ENCODE data around the gene ANKRD27. TPM values are rescaled to one million over a fixed set of nuclear protein-coding genes. Genes with fewer than 3 reads are reported as not detected.
"Not testable (repeated sequence)": the region's sequence is repeated elsewhere in the genome, so short reads cannot be mapped to it uniquely, and the experiment has no call there.

ANKRD27 gene
- total and polyA plus RNA-seq, 11 donors = 5.8 to 47.5 (median 17.9) TPM

DNA sequence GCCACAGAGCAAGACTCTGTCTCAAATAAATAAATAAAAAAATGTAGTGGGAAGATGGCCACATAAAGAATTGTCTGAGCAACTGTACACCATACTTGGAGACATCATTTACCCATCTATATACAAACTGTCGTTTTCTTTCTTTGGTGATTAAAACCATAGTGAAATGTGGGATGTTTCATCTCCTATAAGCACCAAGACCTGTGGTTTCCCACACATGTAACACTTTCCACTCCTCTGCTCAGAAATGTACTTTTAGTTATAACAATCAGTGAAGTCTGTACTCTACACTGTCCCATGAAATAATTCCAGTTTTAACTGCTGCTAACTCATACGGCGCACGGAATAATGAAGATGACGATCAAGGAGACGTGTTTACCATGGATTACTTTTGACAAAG lies 75.7 kb downstream of the ANKRD27 start:
- intact Hi-C loops (cut with DNase I) = loop anchor here in 3 of 10 donors (2.0 to 10.0 kb wide), 3 partner anchors 18 to 516 kb away; partner anchors contain the start of genes NUDT19 (in 1 of the 3) and PDCD5 (in 1 of the 3)
- H3K27ac ChIP-seq = no peak overlapping the region
- DNase-seq = no peak
- whole genome bisulfite sequencing, 4 donors = 88 to 90% (median 89%) methylated on average over 6 of the region's 6 CpGs
- no peaks in the 10 kb centered on the region for H3K27me3 ChIP-seq
- H3K4me1 ChIP-seq = no peaks in the 10 kb centered on the region
- no peak overlapping the region for H3K4me3 ChIP-seq
- TF ChIP-seq, protein P1, sequence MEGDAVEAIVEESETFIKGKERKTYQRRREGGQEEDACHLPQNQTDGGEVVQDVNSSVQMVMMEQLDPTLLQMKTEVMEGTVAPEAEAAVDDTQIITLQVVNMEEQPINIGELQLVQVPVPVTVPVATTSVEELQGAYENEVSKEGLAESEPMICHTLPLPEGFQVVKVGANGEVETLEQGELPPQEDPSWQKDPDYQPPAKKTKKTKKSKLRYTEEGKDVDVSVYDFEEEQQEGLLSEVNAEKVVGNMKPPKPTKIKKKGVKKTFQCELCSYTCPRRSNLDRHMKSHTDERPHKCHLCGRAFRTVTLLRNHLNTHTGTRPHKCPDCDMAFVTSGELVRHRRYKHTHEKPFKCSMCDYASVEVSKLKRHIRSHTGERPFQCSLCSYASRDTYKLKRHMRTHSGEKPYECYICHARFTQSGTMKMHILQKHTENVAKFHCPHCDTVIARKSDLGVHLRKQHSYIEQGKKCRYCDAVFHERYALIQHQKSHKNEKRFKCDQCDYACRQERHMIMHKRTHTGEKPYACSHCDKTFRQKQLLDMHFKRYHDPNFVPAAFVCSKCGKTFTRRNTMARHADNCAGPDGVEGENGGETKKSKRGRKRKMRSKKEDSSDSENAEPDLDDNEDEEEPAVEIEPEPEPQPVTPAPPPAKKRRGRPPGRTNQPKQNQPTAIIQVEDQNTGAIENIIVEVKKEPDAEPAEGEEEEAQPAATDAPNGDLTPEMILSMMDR (IDR thresholded peaks at IDR 0.05) = no peak
- TF ChIP-seq POLR2A (IDR thresholded peaks at IDR 0.05) = no peak
- peaks cover 6 to 100% (median 96%) of the 10 kb centered on the region in 9 donors for H3K36me3 ChIP-seq
- no peaks in the 10 kb centered on the region for H3K9me3 ChIP-seq
- no peak for ATAC-seq

- Histone ChIP-seq H3K4me3 (no peak overlapping the region), H3K4me1 (no peaks in the 10 kb centered on the region), H3K27me3 (no peaks in the 10 kb centered on the region), H3K36me3 (peaks cover 3 to 100% (median 94%) of the 10 kb centered on the region in 9 donors), H3K9me3 (no peaks in the 10 kb centered on the region), H3K27ac (no peak overlapping the region)
- intact Hi-C loops (cut with DNase I) = loop anchor here in 3 of 10 donors (2.0 to 10.0 kb wide), 3 partner anchors 17 to 517 kb away; partner anchors contain the start of genes NUDT19 (in 1 of the 3) and PDCD5 (in 1 of the 3)
- ATAC-seq (no peak), DNase-seq (no peak)
- TF ChIP-seq, protein P1 (IDR thresholded peaks at IDR 0.05) = no peak
- TF ChIP-seq POLR2A (IDR thresholded peaks at IDR 0.05) = no peak
- 90 to 95% (median 94%) methylated on average over 10 to 11 of the region's 11 CpGs for WGBS, 4 donors
Measured at GRCh38 chr19:32598022-32598421, 77.0 kb downstream of the ANKRD27 start.

DNA sequence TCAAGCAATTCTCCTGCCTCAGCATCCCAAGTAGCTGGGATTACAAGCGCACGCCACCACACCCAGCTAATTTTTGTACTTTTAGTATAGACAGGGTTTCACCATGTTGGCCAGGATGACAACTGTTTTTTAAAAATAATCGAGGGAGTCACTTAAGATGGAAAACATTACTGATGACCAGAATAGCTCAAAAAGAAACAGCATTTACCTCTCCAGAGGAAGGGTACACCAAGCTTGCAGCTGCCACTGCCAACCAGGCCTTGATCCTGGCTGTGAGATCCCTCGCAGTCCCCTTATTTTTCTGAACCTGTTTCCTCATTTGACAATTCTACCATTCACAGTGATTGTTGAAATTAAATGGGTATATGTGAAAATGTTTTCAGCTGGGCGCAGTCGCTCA lies 79.5 kb downstream of the ANKRD27 start:
- H3K9me3 ChIP-seq = no peaks in the 10 kb centered on the region
- no peaks in the 10 kb centered on the region for H3K4me1 ChIP-seq
- no peak overlapping the region for H3K27ac ChIP-seq
- intact Hi-C loops (cut with DNase I) = loop anchor here in 2 of 10 donors (10.0 kb wide), 2 partner anchors 99 to 519 kb away; partner anchors contain the start of gene NUDT19 (in 1 of the 2)
- no peaks in the 10 kb centered on the region for H3K27me3 ChIP-seq
- 89 to 96% (median 94%) methylated on average over 6 of the region's 6 CpGs for WGBS, 4 donors
- DNase-seq (no peak), ATAC-seq (no peak)
- H3K36me3 ChIP-seq = peaks cover 3 to 78% (median 69%) of the 10 kb centered on the region in 9 donors
- H3K4me3 ChIP-seq = no peak overlapping the region
- TF ChIP-seq, protein P1 (IDR thresholded peaks at IDR 0.05) = no peak

- intact Hi-C loops (cut with DNase I) = loop anchor here in 2 of 10 donors (10.0 kb wide), 2 partner anchors 101 to 521 kb away; partner anchors contain the start of gene NUDT19 (in 1 of the 2)
- peaks cover 3 to 63% (median 57%) of the 10 kb centered on the region in 9 donors for H3K36me3 ChIP-seq
Measured at GRCh38 chr19:32594021-32594420, 81.0 kb downstream of the ANKRD27 start.

GRCh38 chr19:32587747-32588504 lies 87.1 kb downstream of the ANKRD27 start:
- intact Hi-C loops (cut with DNase I) = loop anchor here in 1 of 10 donors (10.0 kb wide), 1 partner anchor 87 kb away; the partner anchor contains the start of genes ANKRD27 and RGS9BP
- not testable (repeated sequence) for ATAC-seq, H3K4me1 ChIP-seq, H3K27ac ChIP-seq, H3K9me3 ChIP-seq, DNase-seq, H3K27me3 ChIP-seq, H3K4me3 ChIP-seq
- 91 to 97% (median 92%) methylated on average over 5 to 8 of the region's 8 CpGs for WGBS, 4 donors
- peaks cover 0 to 49% (median 43%) of the 10 kb centered on the region in 9 donors for H3K36me3 ChIP-seq

More at GRCh38 chr19:32594021-32594420, 81.0 kb downstream of the ANKRD27 start:
- Histone ChIP-seq H3K27ac (no peak overlapping the region), H3K9me3 (no peaks in the 10 kb centered on the region), H3K4me3 (no peak overlapping the region), H3K27me3 (no peaks in the 10 kb centered on the region), H3K4me1 (no peaks in the 10 kb centered on the region)
- whole genome bisulfite sequencing, 4 donors = 96 to 100% (median 98%) methylated on average over 2 of the region's 2 CpGs
- no peak for ATAC-seq
- TF ChIP-seq, protein P1 (IDR thresholded peaks at IDR 0.05) = no peak
- TF ChIP-seq POLR2A (IDR thresholded peaks at IDR 0.05) = no peak
- DNase-seq = no peak

All from heart left ventricle (tissue), 16 donors.